GM12873 (cell line): ENCODE measurements around the gene CCT2.
A peak's percentile ranks its signal among the peaks of the same experiment; 100 is the strongest.

Experiments used
- TF ChIP-seq, protein P1 (sequence below): IDR thresholded peaks from 2 replicates; pipeline ENCODE4 v1.5.1; 2012; ENCODE audit warnings: low read depth, mild to moderate bottlenecking, moderate library complexity, low read length, control low read depth; ENCODE audit not compliant: insufficient read depth; ENCODE audit errors: missing control alignments

The CCT2 gene

DNA sequence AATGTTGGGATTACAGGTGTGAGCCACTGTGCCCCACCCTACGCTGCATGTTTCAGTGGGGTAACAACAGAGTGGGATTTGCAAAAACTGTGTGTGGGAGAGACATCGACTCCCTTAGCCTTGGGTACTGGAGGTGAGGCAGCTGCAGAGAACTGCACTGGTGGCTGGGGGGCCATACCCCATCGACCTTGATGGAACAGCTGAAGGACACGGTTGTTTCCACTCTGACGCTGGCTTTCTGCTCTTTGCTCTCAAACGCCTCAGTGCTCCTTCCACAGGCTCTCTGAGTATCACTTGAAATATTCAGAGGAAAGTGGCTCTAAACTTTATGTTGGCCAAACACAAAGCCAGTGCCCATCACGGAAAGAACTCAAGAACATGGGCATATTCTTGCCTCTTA is 56.3 kb downstream of the CCT2 start:
- TF ChIP-seq, protein P1, sequence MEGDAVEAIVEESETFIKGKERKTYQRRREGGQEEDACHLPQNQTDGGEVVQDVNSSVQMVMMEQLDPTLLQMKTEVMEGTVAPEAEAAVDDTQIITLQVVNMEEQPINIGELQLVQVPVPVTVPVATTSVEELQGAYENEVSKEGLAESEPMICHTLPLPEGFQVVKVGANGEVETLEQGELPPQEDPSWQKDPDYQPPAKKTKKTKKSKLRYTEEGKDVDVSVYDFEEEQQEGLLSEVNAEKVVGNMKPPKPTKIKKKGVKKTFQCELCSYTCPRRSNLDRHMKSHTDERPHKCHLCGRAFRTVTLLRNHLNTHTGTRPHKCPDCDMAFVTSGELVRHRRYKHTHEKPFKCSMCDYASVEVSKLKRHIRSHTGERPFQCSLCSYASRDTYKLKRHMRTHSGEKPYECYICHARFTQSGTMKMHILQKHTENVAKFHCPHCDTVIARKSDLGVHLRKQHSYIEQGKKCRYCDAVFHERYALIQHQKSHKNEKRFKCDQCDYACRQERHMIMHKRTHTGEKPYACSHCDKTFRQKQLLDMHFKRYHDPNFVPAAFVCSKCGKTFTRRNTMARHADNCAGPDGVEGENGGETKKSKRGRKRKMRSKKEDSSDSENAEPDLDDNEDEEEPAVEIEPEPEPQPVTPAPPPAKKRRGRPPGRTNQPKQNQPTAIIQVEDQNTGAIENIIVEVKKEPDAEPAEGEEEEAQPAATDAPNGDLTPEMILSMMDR, result no peak

DNA sequence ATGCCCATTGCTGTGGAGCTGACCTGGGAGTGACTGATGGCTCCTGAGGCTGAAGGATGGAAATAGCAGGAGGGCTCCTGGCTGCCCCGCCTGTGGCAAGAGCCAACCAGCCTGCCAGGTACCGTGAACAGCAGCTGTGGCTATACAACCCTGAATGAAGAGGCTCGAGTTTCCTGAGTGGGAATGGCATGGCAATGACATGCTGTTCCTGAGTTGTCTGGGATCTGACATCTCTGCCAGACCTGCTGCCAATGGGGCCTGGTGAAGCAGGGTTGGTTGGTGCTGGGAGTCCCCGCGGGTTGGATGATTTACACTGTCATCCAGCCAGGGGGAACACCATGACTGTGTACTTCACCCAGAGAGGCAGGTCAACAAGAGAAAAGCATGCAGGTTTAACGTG is 57.3 kb downstream of the CCT2 start:
- TF ChIP-seq, protein P1, result no peak

DNA sequence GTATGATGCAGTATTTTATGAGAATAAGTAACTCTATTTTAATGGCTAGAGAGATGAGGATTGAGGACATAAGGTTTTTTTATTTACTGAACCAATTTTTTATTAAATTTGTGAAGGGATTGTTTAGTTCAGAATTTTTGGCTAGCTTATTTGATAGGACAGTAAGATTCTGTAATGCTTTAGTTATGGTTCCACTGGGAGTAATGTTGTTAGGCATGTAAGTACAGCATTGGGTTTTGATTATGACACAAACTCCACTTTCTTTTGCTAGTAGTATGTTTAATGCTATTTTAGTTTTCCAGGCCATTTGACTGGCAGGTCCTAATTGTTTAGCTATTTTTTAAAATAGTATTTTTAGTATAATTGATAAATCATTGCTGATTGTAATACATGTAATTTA is 59.3 kb downstream of the CCT2 start:
- TF ChIP-seq, protein P1, result no peak

DNA sequence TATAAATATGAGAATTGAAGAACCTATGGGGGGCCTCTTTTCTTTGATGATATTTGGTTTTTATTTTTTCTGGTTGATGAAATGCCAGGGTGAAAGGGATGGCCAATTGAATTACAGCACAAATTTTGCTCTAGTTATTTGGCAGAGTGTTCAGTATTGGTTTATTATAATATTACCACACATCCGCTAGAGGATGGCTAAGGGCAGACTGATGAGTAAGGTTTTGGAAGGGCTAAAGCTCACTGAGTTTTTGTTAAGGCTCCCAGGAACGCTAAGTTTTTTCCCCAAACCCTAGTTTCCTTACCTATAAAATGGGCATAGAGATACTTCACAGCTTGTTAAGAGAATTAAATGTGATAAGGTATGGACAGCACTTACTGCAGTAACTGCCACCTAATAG is 59.8 kb downstream of the CCT2 start:
- TF ChIP-seq, protein P1, result no peak

DNA sequence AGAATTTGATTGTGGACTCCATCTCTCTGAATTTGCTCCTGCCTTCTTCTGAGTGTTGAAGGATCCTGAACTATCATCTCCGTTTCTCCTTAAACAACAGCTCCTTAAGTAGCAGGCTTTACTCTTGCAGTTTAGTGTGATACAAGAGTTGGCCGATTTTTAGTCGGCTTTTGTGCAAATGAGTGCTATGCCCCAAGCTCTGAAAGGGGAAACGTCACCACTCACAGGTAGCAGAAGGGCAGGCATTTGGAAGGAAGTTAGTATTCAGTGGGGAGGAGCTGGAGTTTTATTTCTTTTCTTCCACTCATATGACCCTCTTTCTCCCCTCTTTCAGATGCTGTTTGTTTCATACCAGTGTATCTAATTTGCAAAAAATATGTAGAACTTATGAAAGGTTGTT is 61.9 kb downstream of the CCT2 start:
- TF ChIP-seq, protein P1, result no peak

DNA sequence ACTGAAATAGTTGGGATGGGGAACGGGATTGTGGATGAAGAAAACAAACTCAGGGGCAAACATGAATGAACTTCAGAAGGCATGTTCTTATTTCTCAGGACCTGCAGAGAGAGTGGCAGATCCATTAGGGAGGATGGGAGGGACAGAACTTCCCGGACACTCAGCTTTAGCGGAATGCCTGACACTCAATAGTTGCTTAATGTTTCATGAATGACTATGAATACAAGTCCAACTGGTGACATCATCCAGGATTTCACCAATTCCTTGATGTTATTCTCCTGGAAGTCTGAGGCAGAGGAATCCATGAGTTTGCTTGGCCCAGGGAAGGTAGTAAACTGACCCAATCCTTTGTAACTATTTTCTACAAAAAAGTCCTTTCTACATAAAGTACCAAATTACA is 63.2 kb downstream of the CCT2 start:
- TF ChIP-seq, protein P1, result no peak

DNA sequence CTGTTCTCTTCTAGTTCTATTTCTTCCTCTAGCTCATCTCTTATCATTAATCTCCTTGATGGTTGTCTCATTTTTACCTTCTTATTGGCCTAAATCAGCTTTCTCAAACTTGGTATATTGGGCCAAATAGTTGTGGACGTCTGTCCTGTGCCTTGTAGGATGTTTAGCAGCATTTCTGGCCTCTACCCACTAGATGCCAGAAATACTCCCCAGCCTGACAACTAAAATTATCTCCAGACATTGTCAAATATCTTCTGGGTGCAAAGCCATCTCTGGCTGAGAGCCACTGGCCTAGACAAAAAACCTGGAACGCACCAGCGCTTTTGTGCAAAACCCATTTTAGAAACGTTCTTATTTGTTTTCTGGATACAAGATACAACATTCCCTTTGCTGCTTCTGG is 64.3 kb downstream of the CCT2 start:
- TF ChIP-seq, protein P1, result peak; percentile 7
